ENCODE data around the gene PROCA1.

The PROCA1 gene

GRCh38 chr17:28711723-28712031 is at the start of gene PROCA1:
Gene PROCA1, minus strand, starts transcription at chr17:28711888. Its CDS starts 228 bp downstream, at chr17:28711660.
- DNase-seq (ENCODE audit: low spot score), result no peak

GRCh38 chr17:28760601-28761562 is 49.2 kb upstream of the PROCA1 start:
- peak; percentile 78 for DNase-seq (ENCODE audit: low spot score)

GRCh38 chr17:28759256-28759865 is 47.7 kb upstream of the PROCA1 start:
- no peak for DNase-seq (ENCODE audit: low spot score)

- no peak for DNase-seq (ENCODE audit: low spot score)
Observed at GRCh38 chr17:28758411-28759121, 46.9 kb upstream of the PROCA1 start.

- DNase-seq (ENCODE audit: low spot score), result no peak
Observed at GRCh38 chr17:28756049-28756804, 44.5 kb upstream of the PROCA1 start.

- DNase-seq (ENCODE audit: low spot score), result peak; percentile 74
Observed at GRCh38 chr17:28755486-28755885, 43.8 kb upstream of the PROCA1 start.

- DNase-seq (ENCODE audit: low spot score), result no peak
Observed at GRCh38 chr17:28751600-28752366, 40.1 kb upstream of the PROCA1 start.

GRCh38 chr17:28750178-28751047 is 38.7 kb upstream of the PROCA1 start:
- DNase-seq (ENCODE audit: low spot score), result peak; percentile 93

GRCh38 chr17:28749516-28750177 is 38.0 kb upstream of the PROCA1 start:
- DNase-seq (ENCODE audit: low spot score), result no peak

GRCh38 chr17:28748852-28749515 is 37.3 kb upstream of the PROCA1 start:
- no peak for DNase-seq (ENCODE audit: low spot score)

GRCh38 chr17:28747801-28748750 is 36.4 kb upstream of the PROCA1 start:
- DNase-seq (ENCODE audit: low spot score), result no peak

- peak; percentile 52 for DNase-seq (ENCODE audit: low spot score)
Observed at GRCh38 chr17:28747051-28747691, 35.5 kb upstream of the PROCA1 start.

- peak; percentile 67 for DNase-seq (ENCODE audit: low spot score)
Observed at GRCh38 chr17:28746611-28747050, 34.9 kb upstream of the PROCA1 start.

GRCh38 chr17:28745786-28746411 is 34.2 kb upstream of the PROCA1 start:
- peak; percentile 92 for DNase-seq (ENCODE audit: low spot score)

GRCh38 chr17:28744972-28745785 is 33.5 kb upstream of the PROCA1 start:
- DNase-seq (ENCODE audit: low spot score), result peak; percentile 63
